ENCODE results near the gene ABI3.

DNA sequence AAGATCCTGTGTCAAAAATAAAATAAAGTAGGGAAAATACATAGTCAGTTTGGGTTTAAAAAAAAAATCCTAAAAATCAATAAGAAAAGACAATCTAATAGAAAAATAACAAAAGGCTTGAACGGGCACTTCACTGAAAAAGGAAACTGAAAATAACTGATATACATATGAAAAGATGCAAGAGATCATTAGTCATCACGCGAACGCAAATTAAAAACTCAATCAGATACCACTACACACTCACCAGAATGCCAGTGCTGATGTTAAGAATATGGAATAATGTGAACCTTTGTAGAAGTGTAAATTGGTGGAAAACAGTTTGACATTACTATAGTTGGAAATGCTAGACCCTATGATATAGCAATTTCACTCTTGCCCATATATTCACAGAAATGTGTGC is 14.8 kb upstream of the ABI3 start:
- TF ChIP-seq CTCF (IDR thresholded peaks at IDR 0.05; ENCODE audit: low read depth, low read length) (no peak), EZH2phosphoT487 (IDR thresholded peaks at IDR 0.05; ENCODE audit: low read depth) (no peak)
